Mesothelial cell of epicardium (in vitro differentiated cells): ENCODE data around the gene RXRA. TPM values are rescaled to one million over a fixed set of nuclear protein-coding genes. Genes with fewer than 3 reads are reported as not detected.

Experiments
- DNase-seq, 2 experiments: peaks; one replicate each; pipeline ENCODE4 v3.0.0; 2021; ENCODE audit warnings: low spot score in 2 of 2; ENCODE audit not compliant: unreplicated experiment in 2 of 2
- H3K27ac Mint-ChIP-seq: 2 replicates; pipeline ENCODE4 v1.8.0; 2021; ENCODE audit warnings: mixed read lengths
- H3K27me3 Mint-ChIP-seq: 2 replicates; pipeline ENCODE4 v1.8.0; 2021; ENCODE audit warnings: low read depth, mixed read lengths
- H3K36me3 Mint-ChIP-seq: 2 replicates; pipeline ENCODE4 v1.8.0; 2021; ENCODE audit warnings: mixed read lengths
- H3K4me1 Mint-ChIP-seq: 2 replicates; pipeline ENCODE4 v1.8.0; 2021; ENCODE audit warnings: mixed read lengths
- H3K4me3 Mint-ChIP-seq: 2 replicates; pipeline ENCODE4 v1.8.0; 2021; ENCODE audit warnings: mild to moderate bottlenecking, moderate library complexity, mixed read lengths
- H3K9me3 Mint-ChIP-seq: 2 replicates; pipeline ENCODE4 v1.8.0; 2021; ENCODE audit warnings: mixed read lengths
- CTCF ChIP-seq: fragments of 200-600 bp; sonication (generic); IDR thresholded peaks from one replicate; pipeline ENCODE4 v1.5.0; 2021; ENCODE audit warnings: antibody characterized with exemption; ENCODE audit not compliant: unreplicated experiment
- total RNA-seq: library from RNA; stranded (reverse); gene quantifications from 3 replicates; pipeline ENCODE4 v1.2.1, GENCODE V29; 2021

RXRA gene
- total RNA-seq, 1 donor from 2014 or later: 45.0 TPM

DNA sequence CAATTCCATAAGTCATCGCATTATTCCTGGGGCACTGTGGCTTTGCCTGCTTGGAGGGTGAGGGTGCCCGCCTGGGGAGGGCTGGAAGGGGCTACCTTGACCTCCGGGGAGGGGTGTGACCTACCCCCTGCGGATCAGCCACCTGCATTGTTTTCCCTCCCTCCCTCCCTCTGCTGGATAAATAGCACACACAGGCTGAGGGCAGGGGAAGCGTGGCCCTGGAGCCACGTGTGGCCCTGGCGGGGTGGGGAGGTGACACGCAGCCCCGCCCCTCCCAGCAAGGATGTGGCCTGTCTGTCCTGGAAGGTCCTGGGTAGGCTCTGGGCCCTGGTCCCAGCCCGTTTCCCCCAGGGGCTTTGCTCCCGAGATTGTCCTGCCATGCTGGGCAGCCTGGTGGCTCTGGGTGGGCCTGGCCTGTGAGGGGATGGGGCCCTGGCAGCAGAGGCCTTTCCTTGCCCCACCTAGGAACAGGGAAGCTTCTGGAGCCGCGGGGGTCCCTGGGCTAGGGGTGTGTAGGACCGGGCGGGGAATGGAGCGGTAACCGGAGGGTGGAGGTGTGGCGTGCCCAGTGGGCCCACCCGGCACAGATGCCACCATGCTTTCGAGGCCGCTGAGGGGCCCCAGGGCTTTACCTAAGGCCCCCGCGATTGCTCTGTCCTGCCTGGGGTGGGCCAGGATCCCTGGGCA lies 33.4 kb downstream of the RXRA start:
- Mint-ChIP-seq H3K4me1 (peaks cover 30% of the 10 kb centered on the region), H3K27ac (no peak overlapping the region), H3K4me3 (no peak overlapping the region), H3K9me3 (no peaks in the 10 kb centered on the region), H3K27me3 (no peaks in the 10 kb centered on the region), H3K36me3 (no peaks in the 10 kb centered on the region)
- no peak for DNase-seq
- no peak for TF ChIP-seq CTCF

DNA sequence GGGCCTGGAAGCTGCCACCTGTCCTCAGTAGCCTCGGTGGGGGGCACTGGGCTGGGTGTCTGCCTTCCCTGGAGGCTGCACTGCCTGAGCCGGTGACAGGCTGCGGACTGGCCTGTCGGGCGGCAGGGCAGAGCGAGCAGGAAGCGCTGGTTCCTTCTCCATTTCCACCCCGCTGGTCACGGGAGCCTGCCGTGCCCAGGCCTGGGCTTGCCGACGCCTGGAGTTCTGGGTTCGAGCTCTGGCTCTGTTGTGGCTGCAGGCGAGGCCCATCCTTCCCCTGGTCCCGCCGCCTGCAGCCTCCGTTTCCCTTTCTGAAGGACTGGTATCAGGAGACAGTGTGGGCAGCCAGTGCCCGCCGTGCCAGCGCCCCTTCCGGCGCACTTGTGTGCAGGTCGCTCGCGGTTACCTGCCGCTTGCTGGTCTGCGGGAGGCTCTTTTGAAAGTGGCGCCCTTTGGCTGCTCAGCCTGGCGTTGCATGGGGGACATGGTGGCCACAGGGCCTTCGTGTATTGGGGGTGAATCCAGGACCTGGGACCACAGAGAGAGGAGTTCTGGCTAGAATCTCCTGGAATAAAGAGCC lies 34.0 kb downstream of the RXRA start:
- H3K4me3 Mint-ChIP-seq: no peak overlapping the region
- no peaks in the 10 kb centered on the region for H3K36me3 Mint-ChIP-seq

GRCh38 chr9:134360897-134361296 lies 34.6 kb downstream of the RXRA start:
- no peak for DNase-seq
- H3K4me1 Mint-ChIP-seq: peaks cover 36% of the 10 kb centered on the region
- no peaks in the 10 kb centered on the region for H3K36me3 Mint-ChIP-seq
- no peak overlapping the region for H3K4me3 Mint-ChIP-seq
- no peaks in the 10 kb centered on the region for H3K9me3 Mint-ChIP-seq
- no peak for TF ChIP-seq CTCF
- H3K27ac Mint-ChIP-seq: no peak overlapping the region
- no peaks in the 10 kb centered on the region for H3K27me3 Mint-ChIP-seq

More for the DNA sequence above, 34.0 kb downstream of the RXRA start:
- no peaks in the 10 kb centered on the region for H3K27me3 Mint-ChIP-seq
- H3K27ac Mint-ChIP-seq: no peak overlapping the region
- no peaks in the 10 kb centered on the region for H3K9me3 Mint-ChIP-seq
- H3K4me1 Mint-ChIP-seq: peaks cover 34% of the 10 kb centered on the region
- no peak for DNase-seq
- TF ChIP-seq CTCF: no peak

GRCh38 chr9:134361426-134361825 lies 35.2 kb downstream of the RXRA start:
- H3K4me1 Mint-ChIP-seq: peaks cover 32% of the 10 kb centered on the region
- no peak overlapping the region for H3K27ac Mint-ChIP-seq
- no peak overlapping the region for H3K4me3 Mint-ChIP-seq
- TF ChIP-seq CTCF: no peak
- H3K9me3 Mint-ChIP-seq: no peaks in the 10 kb centered on the region
- DNase-seq: no peak
- no peaks in the 10 kb centered on the region for H3K36me3 Mint-ChIP-seq
- H3K27me3 Mint-ChIP-seq: no peaks in the 10 kb centered on the region

DNA sequence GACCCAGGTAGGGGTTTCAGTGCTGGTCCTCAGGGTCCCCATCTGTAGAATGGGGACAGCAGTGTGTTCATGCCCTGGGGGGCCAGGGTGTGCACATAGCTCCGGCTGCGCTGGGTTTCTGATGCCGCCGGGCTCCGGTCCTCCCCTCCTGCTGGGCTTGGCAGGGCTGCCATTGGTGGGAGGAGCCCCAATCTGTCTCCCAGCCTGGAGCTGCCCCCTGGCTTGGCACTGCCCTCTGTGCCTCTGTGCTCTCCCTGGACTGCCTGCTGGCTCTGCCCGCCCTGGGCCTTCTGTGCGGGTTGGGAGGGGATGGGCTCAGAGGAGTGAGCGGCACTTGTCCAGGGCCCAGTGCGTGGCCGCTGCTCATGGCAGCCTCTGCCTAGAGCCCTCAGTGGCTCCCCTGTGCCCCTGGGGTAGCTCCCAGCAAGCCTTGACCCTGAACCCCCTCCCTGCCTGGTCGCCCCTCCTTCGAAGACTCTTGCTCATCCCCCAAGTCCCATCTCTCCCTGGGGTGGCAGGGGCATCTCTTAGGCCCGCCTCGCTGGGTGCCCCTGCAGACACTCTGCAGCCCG lies 35.7 kb downstream of the RXRA start:
- Mint-ChIP-seq H3K36me3 (no peaks in the 10 kb centered on the region), H3K9me3 (no peaks in the 10 kb centered on the region), H3K4me3 (no peak overlapping the region), H3K27ac (no peak overlapping the region), H3K4me1 (peaks cover 34% of the 10 kb centered on the region), H3K27me3 (no peaks in the 10 kb centered on the region)
- DNase-seq: no peak
- no peak for TF ChIP-seq CTCF
